Measurements from ENCODE around the gene NUB1.

The NUB1 gene

DNA sequence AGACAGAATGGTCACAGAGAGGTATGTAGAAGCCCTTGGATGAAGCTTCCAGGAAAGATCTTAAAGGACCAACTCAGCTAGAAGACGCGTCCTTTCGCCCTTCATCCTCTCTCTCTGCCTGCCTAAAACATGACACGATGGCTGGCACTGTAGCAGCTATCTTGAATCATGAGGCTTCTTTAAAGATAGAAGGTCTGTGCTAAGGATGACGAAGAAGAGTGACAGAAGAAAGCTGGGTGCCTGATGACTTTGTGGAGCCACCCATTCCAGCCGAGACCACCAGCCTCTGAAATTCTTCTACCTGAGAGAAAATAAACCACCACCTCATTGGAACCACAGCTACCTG lies 42.7 kb downstream of the NUB1 start:
- DNase-seq (no peak), ATAC-seq (ENCODE audit: insufficient read depth, low read depth) (no peak)
- no peak for TF ChIP-seq EZH2 (IDR thresholded peaks at IDR 0.05; ENCODE audit: borderline replicate concordance, low read depth, low read length, severe bottlenecking)
- TF ChIP-seq, protein P1, sequence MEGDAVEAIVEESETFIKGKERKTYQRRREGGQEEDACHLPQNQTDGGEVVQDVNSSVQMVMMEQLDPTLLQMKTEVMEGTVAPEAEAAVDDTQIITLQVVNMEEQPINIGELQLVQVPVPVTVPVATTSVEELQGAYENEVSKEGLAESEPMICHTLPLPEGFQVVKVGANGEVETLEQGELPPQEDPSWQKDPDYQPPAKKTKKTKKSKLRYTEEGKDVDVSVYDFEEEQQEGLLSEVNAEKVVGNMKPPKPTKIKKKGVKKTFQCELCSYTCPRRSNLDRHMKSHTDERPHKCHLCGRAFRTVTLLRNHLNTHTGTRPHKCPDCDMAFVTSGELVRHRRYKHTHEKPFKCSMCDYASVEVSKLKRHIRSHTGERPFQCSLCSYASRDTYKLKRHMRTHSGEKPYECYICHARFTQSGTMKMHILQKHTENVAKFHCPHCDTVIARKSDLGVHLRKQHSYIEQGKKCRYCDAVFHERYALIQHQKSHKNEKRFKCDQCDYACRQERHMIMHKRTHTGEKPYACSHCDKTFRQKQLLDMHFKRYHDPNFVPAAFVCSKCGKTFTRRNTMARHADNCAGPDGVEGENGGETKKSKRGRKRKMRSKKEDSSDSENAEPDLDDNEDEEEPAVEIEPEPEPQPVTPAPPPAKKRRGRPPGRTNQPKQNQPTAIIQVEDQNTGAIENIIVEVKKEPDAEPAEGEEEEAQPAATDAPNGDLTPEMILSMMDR (IDR thresholded peaks at IDR 0.05; ENCODE audit: borderline replicate concordance, extremely low read depth, low read length, poor library complexity, severe bottlenecking) = no peak
- no peak overlapping the region for H2AFZ ChIP-seq (ENCODE audit: low read depth, low read length)
- no peaks in the 10 kb centered on the region for H3K27me3 ChIP-seq (ENCODE audit: insufficient read depth, low read length, poor library complexity)
- H3K9ac ChIP-seq (ENCODE audit: low read depth, low read length) = no peak overlapping the region
- no peaks in the 10 kb centered on the region for H4K20me1 ChIP-seq (ENCODE audit: insufficient read depth, low read length)
- H3K36me3 ChIP-seq (ENCODE audit: insufficient read depth, low read length) = peaks cover 6% of the 10 kb centered on the region; the same call in 1 of the 2 replicates
- no peak overlapping the region for H3K27ac ChIP-seq (ENCODE audit: low read length)
- H3K4me2 ChIP-seq (ENCODE audit: insufficient read depth, low read length) = no peak overlapping the region
- H3K9me3 ChIP-seq (ENCODE audit: insufficient read depth, low read length, severe bottlenecking) = no peaks in the 10 kb centered on the region
- H3K4me3 ChIP-seq (ENCODE audit: low read depth in 1 of 2, low read length in 2 of 2) = no peak overlapping the region
- H3K79me2 ChIP-seq (ENCODE audit: insufficient read depth, low read length) = no peaks in the 10 kb centered on the region
- H3K4me1 ChIP-seq (ENCODE audit: insufficient read depth, low read length) = no peaks in the 10 kb centered on the region

DNA sequence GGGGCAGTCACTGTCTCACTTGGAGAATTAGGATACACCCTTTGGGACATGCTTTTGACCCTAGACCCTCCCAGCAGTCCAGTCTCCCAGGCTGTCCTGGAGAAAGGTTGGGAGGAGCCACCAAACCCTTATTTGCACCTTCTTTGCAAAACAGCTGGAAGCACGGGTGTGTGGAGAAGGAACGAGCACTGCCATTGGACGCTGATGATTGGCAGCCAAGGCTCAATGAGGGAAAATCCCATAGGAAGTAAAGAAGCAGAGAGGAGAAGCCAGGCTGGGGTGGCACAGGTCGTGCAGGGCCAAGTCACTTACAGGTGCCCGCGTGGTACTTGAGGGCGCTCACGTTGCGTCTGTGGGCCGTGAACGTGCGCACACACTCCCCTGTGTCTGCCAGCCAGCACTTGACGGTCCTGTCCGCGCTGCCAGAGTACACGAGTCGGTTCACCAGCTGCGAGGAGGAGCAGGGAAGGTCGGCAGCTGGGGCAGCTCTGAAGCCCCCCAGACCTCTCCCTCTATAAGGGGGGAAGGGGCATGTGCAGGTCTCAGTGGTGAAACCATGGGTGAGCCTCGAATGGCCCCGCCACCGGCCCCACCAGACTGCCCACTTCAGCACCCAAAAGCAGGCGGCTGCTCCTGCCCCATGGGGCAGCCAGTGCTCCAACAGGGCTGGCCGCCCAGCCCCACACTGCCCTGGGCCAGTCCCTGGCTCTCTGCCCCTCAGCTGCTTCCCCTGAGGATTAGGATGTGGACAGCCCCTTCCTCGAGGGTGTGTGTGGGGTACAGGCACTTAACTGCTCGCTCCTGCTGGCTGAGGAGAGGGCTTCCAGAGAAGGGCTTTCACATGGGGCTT lies 43.4 kb downstream of the NUB1 start:
- Histone ChIP-seq H3K36me3 (ENCODE audit: insufficient read depth, low read length) (no peaks in the 10 kb centered on the region), H3K4me3 (ENCODE audit: low read depth in 1 of 2, low read length in 2 of 2) (no peak overlapping the region), H3K79me2 (ENCODE audit: insufficient read depth, low read length) (no peaks in the 10 kb centered on the region), H3K9me3 (ENCODE audit: insufficient read depth, low read length, severe bottlenecking) (no peaks in the 10 kb centered on the region), H3K4me1 (ENCODE audit: insufficient read depth, low read length) (no peaks in the 10 kb centered on the region), H3K9ac (ENCODE audit: low read depth, low read length) (no peak overlapping the region), H3K27me3 (ENCODE audit: insufficient read depth, low read length, poor library complexity) (no peaks in the 10 kb centered on the region), H3K4me2 (ENCODE audit: insufficient read depth, low read length) (no peak overlapping the region), H3K27ac (ENCODE audit: low read length) (no peak overlapping the region), H4K20me1 (ENCODE audit: insufficient read depth, low read length) (no peaks in the 10 kb centered on the region), H2AFZ (ENCODE audit: low read depth, low read length) (no peak overlapping the region)
- ATAC-seq (ENCODE audit: insufficient read depth, low read depth) (no peak), DNase-seq (no peak)
- no peak for TF ChIP-seq EZH2 (IDR thresholded peaks at IDR 0.05; ENCODE audit: borderline replicate concordance, low read depth, low read length, severe bottlenecking)
- TF ChIP-seq, protein P1 (IDR thresholded peaks at IDR 0.05; ENCODE audit: borderline replicate concordance, extremely low read depth, low read length, poor library complexity, severe bottlenecking) = no peak

DNA sequence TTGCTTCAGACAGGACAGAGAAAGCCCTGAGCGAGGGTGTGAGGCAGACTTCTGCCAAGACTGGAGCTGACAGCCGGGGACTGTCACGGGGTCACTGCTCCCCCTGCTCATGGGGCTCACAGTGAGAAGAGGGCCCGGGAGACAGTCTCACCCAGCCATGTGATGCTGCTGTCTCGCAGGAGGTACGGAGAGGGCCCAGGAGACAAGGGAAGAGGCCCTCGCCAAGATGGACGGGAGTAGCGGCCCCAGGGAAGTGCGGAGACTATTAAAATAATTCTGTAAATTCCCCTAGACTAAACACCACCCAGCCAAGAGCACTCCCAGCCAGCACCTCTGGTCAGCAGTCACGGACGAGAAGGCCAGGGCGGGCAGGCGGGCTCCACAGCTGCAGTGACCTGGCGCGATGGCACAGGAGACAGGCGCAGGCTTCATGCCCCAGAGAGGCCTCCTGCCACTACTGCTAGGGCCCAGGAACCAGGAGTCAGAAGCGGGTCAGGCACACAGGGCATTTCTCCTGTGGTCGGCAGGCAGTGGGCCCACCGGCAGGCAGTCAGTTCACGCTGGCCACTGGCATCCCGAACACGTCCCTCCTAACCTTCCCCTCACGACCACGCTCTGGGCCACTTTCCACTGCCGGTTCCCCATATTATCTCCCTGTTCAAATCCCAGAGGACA lies 44.2 kb downstream of the NUB1 start:
- Histone ChIP-seq H3K4me1 (ENCODE audit: insufficient read depth, low read length) (no peaks in the 10 kb centered on the region), H2AFZ (ENCODE audit: low read depth, low read length) (no peak overlapping the region), H3K79me2 (ENCODE audit: insufficient read depth, low read length) (no peaks in the 10 kb centered on the region), H3K9ac (ENCODE audit: low read depth, low read length) (no peak overlapping the region), H3K36me3 (ENCODE audit: insufficient read depth, low read length) (0 out of 2 replicates have a peak, but pooled peaks cover 3% of the 10 kb centered on the region), H4K20me1 (ENCODE audit: insufficient read depth, low read length) (no peaks in the 10 kb centered on the region), H3K27me3 (ENCODE audit: insufficient read depth, low read length, poor library complexity) (no peaks in the 10 kb centered on the region), H3K4me3 (ENCODE audit: low read depth in 1 of 2, low read length in 2 of 2) (no peak overlapping the region), H3K4me2 (ENCODE audit: insufficient read depth, low read length) (no peak overlapping the region), H3K9me3 (ENCODE audit: insufficient read depth, low read length, severe bottlenecking) (no peaks in the 10 kb centered on the region), H3K27ac (ENCODE audit: low read length) (no peak overlapping the region)
- no peak for TF ChIP-seq EZH2 (IDR thresholded peaks at IDR 0.05; ENCODE audit: borderline replicate concordance, low read depth, low read length, severe bottlenecking)
- TF ChIP-seq, protein P1 (IDR thresholded peaks at IDR 0.05; ENCODE audit: borderline replicate concordance, extremely low read depth, low read length, poor library complexity, severe bottlenecking) = no peak
- DNase-seq (no peak), ATAC-seq (ENCODE audit: insufficient read depth, low read depth) (no peak)
